ENCODE data around the gene SNX18. TPM values are rescaled to one million over a fixed set of nuclear protein-coding genes. Genes with fewer than 3 reads are reported as not detected.

Gene SNX18
- polyA plus RNA-seq, 1 of the 3 experiments (the other 2 are of a cell fraction) = 4.6 TPM

DNA sequence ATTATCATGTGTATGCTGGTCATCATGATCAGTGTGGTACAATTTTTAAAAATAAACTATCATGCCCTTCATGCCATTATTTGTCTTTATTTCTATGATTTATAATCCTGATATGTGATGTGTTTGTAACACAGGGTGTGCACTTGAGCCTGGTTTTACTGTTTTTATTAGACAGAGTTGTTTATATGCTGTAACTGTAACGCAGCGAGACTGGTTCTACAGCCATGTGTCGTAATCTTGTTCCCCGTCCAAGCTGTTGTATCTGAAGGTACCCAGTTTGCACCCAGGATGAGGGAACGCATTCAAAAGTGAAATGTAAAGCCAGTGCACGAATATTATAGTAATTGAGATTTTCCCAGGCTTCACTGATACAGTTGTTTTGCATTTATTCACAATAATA is 28.2 kb downstream of the SNX18 start:
- Histone ChIP-seq H3K9ac (no peak overlapping the region), H3K9me2 (no peaks in the 10 kb centered on the region), H3K27me3 (ENCODE audit: insufficient read depth) (no peaks in the 10 kb centered on the region), H3K4me1 (ENCODE audit: control insufficient read depth in 1 of 2, insufficient read depth in 2 of 2, low read depth in 1 of 2, low read length in 1 of 2) (peaks cover 0 to 4% of the 10 kb centered on the region in 2 experiments; a peak in 2 of 4 replicates), H3K4me2 (no peak overlapping the region), H3K79me2 (ENCODE audit: insufficient read depth) (no peaks in the 10 kb centered on the region), H4K20me1 (ENCODE audit: insufficient read depth) (no peaks in the 10 kb centered on the region), H3K36me3 (replicated peaks in 1 of 2; ENCODE audit: control insufficient read depth in 1 of 2, insufficient read depth in 2 of 2, low read length in 1 of 2) (peaks cover 4 to 6% of the 10 kb centered on the region in 2 experiments), H3F3A (replicated peaks; ENCODE audit: insufficient read depth) (no peaks in the 10 kb centered on the region), H3K4me3 (ENCODE audit: low read depth in 2 of 2, low read length in 1 of 2) (no peak overlapping the region), H3K9me3 (no peaks in the 10 kb centered on the region), H2AFZ (ENCODE audit: low read depth) (no peak overlapping the region), H3K27ac (ENCODE audit: low read depth in 2 of 2, low read length in 1 of 2) (no peak overlapping the region)
- POLR2A ChIA-PET = no interaction called here
- no peak for DNase-seq
- CTCF ChIA-PET = no interaction called here
- no peak for TF ChIP-seq FOXM1 (IDR thresholded peaks at IDR 0.05; ENCODE audit: low read depth)
- no peak for TF ChIP-seq GATA2 (CRISPR knock-in tag; IDR thresholded peaks at IDR 0.05)
- TF ChIP-seq, protein P1, sequence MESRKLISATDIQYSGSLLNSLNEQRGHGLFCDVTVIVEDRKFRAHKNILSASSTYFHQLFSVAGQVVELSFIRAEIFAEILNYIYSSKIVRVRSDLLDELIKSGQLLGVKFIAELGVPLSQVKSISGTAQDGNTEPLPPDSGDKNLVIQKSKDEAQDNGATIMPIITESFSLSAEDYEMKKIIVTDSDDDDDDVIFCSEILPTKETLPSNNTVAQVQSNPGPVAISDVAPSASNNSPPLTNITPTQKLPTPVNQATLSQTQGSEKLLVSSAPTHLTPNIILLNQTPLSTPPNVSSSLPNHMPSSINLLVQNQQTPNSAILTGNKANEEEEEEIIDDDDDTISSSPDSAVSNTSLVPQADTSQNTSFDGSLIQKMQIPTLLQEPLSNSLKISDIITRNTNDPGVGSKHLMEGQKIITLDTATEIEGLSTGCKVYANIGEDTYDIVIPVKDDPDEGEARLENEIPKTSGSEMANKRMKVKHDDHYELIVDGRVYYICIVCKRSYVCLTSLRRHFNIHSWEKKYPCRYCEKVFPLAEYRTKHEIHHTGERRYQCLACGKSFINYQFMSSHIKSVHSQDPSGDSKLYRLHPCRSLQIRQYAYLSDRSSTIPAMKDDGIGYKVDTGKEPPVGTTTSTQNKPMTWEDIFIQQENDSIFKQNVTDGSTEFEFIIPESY (IDR thresholded peaks at IDR 0.05; ENCODE audit: borderline replicate concordance, low read depth) = no peak
- 81% methylated on average over 6 of the region's 6 CpGs for WGBS (ENCODE audit: low lambda C conversion rate)

DNA sequence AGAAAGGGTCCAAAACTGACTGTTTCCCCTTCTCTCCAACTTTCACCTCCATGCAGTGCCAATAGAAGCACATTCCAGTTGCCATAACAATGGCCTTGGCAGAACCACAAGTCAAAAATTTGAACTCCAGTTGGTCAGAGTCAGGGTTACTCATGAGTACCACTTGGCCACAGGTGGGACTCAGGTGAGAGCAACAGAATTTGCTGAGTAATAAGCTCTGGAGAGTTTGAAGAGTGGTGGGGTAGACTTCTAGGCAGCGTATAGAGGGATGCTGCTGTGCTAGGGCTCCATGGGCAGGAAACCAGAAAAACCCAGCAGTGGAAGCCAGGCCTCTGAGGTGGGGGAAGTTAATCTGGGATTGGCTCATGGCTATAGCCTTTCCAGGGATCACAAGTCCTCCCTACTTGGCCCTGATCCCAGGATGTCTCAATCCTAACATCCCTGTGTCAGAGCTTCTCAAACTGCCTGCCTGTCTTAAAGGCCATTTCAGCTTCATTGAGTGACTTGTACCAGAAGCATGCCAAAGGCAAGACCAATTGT is 30.2 kb downstream of the SNX18 start:
- CTCF ChIA-PET = interaction anchor here (1.1 kb wide), 1 partner anchor 30 kb away, joined by 5 read pairs; the partner anchor contains the start of gene SNX18
- no peak overlapping the region for H3K4me3 ChIP-seq (ENCODE audit: low read depth in 2 of 2, low read length in 1 of 2)
- no peak overlapping the region for H3K9ac ChIP-seq
- 75% methylated on average over 1 of the region's 1 CpG for WGBS (ENCODE audit: low lambda C conversion rate)
- H3K79me2 ChIP-seq (ENCODE audit: insufficient read depth) = no peaks in the 10 kb centered on the region
- no peaks in the 10 kb centered on the region for H3K27me3 ChIP-seq (ENCODE audit: insufficient read depth)
- DNase-seq = no peak
- no peaks in the 10 kb centered on the region for H3K9me2 ChIP-seq
- H3K36me3 ChIP-seq (replicated peaks in 1 of 2; ENCODE audit: control insufficient read depth in 1 of 2, insufficient read depth in 2 of 2, low read length in 1 of 2) = peaks cover 4 to 6% of the 10 kb centered on the region in 2 experiments
- POLR2A ChIA-PET = no interaction called here
- peaks cover 0 to 4% of the 10 kb centered on the region in 2 experiments; a peak in 2 of 4 replicates for H3K4me1 ChIP-seq (ENCODE audit: control insufficient read depth in 1 of 2, insufficient read depth in 2 of 2, low read depth in 1 of 2, low read length in 1 of 2)
- H3K4me2 ChIP-seq = no peak overlapping the region
- no peak overlapping the region for H3K27ac ChIP-seq (ENCODE audit: low read depth in 2 of 2, low read length in 1 of 2)
- H2AFZ ChIP-seq (ENCODE audit: low read depth) = no peak overlapping the region
- no peaks in the 10 kb centered on the region for H4K20me1 ChIP-seq (ENCODE audit: insufficient read depth)
- no peaks in the 10 kb centered on the region for H3F3A ChIP-seq (replicated peaks; ENCODE audit: insufficient read depth)
- TF ChIP-seq RAD21 (IDR thresholded peaks at IDR 0.05; ENCODE audit: low read length) = no peak
- TF ChIP-seq, protein P2, sequence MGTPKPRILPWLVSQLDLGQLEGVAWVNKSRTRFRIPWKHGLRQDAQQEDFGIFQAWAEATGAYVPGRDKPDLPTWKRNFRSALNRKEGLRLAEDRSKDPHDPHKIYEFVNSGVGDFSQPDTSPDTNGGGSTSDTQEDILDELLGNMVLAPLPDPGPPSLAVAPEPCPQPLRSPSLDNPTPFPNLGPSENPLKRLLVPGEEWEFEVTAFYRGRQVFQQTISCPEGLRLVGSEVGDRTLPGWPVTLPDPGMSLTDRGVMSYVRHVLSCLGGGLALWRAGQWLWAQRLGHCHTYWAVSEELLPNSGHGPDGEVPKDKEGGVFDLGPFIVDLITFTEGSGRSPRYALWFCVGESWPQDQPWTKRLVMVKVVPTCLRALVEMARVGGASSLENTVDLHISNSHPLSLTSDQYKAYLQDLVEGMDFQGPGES (IDR thresholded peaks at IDR 0.05; ENCODE audit: low read depth, low read length) = no peak
- TF ChIP-seq RXRA (IDR thresholded peaks at IDR 0.05; ENCODE audit: borderline replicate concordance, low read depth) = no peak
- TF ChIP-seq EZH2phosphoT487 (IDR thresholded peaks at IDR 0.05; ENCODE audit: borderline replicate concordance, low read depth) = no peak
- H3K9me3 ChIP-seq = no peaks in the 10 kb centered on the region

DNA sequence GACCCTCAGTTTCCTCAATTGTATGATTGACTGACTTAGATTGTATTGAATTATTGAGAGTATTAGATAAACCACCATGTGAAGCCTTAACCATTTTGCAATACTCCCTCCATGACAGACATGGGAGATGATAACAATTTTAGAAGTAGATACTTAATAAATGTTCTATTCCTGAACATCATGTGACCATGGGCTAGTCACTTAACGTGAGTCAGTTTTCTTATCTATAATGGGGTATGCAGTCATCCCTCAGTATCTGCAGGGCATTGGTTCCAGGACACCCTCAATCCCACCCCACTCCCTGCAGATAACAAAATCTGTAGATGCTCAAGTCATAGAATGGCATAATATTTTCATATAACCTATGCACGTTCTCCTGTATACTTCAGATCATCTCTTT is 31.0 kb downstream of the SNX18 start:
- Histone ChIP-seq H3K79me2 (ENCODE audit: insufficient read depth) (no peaks in the 10 kb centered on the region), H3K27me3 (ENCODE audit: insufficient read depth) (no peaks in the 10 kb centered on the region), H4K20me1 (ENCODE audit: insufficient read depth) (no peaks in the 10 kb centered on the region), H3K9ac (no peak overlapping the region), H3K4me2 (no peak overlapping the region), H3K4me3 (ENCODE audit: low read depth in 2 of 2, low read length in 1 of 2) (no peak overlapping the region), H3K4me1 (ENCODE audit: control insufficient read depth in 1 of 2, insufficient read depth in 2 of 2, low read depth in 1 of 2, low read length in 1 of 2) (peaks cover 0 to 4% of the 10 kb centered on the region in 2 experiments; a peak in 2 of 4 replicates), H3K9me3 (no peaks in the 10 kb centered on the region), H2AFZ (ENCODE audit: low read depth) (no peak overlapping the region), H3F3A (replicated peaks; ENCODE audit: insufficient read depth) (no peaks in the 10 kb centered on the region), H3K27ac (ENCODE audit: low read depth in 2 of 2, low read length in 1 of 2) (no peak overlapping the region), H3K9me2 (no peaks in the 10 kb centered on the region), H3K36me3 (replicated peaks in 1 of 2; ENCODE audit: control insufficient read depth in 1 of 2, insufficient read depth in 2 of 2, low read length in 1 of 2) (peaks cover 0 to 6% of the 10 kb centered on the region in 2 experiments)
- ChIA-PET POLR2A (no interaction called here), CTCF (interaction anchor here (2.6 kb wide), 1 partner anchor 31 kb away, joined by 12 read pairs; the partner anchor contains the start of gene SNX18)
- DNase-seq = no peak
- 85% methylated on average over 2 of the region's 2 CpGs for WGBS (ENCODE audit: low lambda C conversion rate)
- TF ChIP-seq RCOR1 (IDR thresholded peaks at IDR 0.05; ENCODE audit: low read length) = no peak
- TF ChIP-seq, protein P1 (IDR thresholded peaks at IDR 0.05; ENCODE audit: borderline replicate concordance, low read depth) = no peak
- TF ChIP-seq, protein P3, sequence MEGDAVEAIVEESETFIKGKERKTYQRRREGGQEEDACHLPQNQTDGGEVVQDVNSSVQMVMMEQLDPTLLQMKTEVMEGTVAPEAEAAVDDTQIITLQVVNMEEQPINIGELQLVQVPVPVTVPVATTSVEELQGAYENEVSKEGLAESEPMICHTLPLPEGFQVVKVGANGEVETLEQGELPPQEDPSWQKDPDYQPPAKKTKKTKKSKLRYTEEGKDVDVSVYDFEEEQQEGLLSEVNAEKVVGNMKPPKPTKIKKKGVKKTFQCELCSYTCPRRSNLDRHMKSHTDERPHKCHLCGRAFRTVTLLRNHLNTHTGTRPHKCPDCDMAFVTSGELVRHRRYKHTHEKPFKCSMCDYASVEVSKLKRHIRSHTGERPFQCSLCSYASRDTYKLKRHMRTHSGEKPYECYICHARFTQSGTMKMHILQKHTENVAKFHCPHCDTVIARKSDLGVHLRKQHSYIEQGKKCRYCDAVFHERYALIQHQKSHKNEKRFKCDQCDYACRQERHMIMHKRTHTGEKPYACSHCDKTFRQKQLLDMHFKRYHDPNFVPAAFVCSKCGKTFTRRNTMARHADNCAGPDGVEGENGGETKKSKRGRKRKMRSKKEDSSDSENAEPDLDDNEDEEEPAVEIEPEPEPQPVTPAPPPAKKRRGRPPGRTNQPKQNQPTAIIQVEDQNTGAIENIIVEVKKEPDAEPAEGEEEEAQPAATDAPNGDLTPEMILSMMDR (IDR thresholded peaks at IDR 0.05) = no peak
- TF ChIP-seq, protein P4, sequence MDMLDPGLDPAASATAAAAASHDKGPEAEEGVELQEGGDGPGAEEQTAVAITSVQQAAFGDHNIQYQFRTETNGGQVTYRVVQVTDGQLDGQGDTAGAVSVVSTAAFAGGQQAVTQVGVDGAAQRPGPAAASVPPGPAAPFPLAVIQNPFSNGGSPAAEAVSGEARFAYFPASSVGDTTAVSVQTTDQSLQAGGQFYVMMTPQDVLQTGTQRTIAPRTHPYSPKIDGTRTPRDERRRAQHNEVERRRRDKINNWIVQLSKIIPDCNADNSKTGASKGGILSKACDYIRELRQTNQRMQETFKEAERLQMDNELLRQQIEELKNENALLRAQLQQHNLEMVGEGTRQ (IDR thresholded peaks at IDR 0.05; ENCODE audit: borderline replicate concordance, low read depth, low read length) = no peak
